GM21515 (cell line): ENCODE results near the gene ATL2.

Source experiments
- ATAC-seq: cut with Tn5 transposase; IDR thresholded peaks from one replicate; pipeline ENCODE4 v1.9.1; 2021; ENCODE audit not compliant: unreplicated experiment

Gene ATL2

GRCh38 chr2:38254796-38255195 lies 122.3 kb downstream of the ATL2 start:
- no peak for ATAC-seq

DNA sequence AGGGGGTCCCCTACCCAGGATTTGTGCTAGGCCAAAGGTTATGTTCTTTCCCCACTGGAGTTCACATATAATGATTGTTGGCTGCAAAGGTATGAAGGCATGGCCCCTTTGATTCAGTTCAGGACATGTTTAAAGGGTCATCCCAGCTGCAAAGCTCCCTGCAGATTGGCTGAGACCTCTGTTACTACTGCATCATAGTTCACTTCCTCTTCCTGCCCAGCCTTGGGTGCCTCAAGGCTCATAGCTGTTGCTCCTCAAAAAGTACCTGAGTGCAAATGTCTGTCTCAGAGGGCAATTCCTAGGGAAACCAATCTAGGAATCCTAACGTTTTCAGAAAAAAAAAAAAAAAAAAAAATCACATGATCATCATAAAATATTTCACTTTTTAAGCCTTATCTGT lies 125.1 kb downstream of the ATL2 start:
- no peak for ATAC-seq

DNA sequence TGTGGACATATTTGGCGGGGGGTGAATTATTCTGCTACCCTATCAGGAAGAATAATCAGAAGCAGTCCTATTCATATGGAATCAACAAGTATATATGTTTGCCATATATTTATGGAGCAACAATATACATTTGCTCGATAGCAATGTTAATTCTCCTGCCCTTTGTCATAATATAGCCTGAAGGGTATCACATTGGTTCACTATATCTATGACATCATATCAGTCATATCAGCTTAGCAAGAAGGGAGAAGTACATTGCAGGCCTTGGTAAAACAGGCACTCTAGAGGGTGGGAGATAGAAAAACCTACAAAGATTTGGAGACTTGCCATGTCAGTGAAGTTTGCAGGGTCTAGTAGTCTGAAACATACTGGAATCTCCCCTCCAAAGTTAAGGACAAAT lies 128.4 kb downstream of the ATL2 start:
- ATAC-seq = no peak

- no peak for ATAC-seq
These were observed 128.8 kb downstream of the ATL2 start for GRCh38 chr2:38248255-38248654.

GRCh38 chr2:38246105-38246504 lies 131.0 kb downstream of the ATL2 start:
- ATAC-seq = no peak

- ATAC-seq = no peak
These were observed 131.9 kb downstream of the ATL2 start for GRCh38 chr2:38245114-38245641.

DNA sequence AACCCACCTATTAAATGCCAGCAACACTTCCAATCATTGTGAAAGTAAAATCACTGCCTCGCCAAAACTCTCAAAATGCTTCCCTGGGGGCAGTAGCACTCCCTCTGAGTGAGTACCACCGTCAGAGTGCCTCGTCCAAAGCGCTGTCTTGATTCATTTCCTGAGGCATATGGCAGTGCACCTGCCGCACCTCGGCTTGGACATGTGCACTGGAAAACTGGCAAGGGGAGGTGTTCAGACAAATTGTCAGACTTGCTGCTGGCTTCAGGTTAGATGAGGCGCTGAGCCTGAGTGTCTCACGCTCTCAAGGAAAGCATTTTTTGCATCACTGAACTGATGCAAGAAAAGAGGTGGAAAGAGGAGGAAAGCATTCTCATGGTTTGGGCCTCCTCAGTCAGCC lies 132.8 kb downstream of the ATL2 start:
- ATAC-seq = no peak
